Panc1 (cell line): Measurements from ENCODE around the gene PRKCB.

Experiments used
- CTCF ChIP-seq: fragments of 450-650 bp; IDR thresholded peaks from 2 replicates; pipeline ENCODE4 v1.5.1; 2017; ENCODE audit warnings: mild to moderate bottlenecking
- POLR2AphosphoS5 ChIP-seq: IDR thresholded peaks from 2 replicates; pipeline ENCODE4 v1.6.1; 2012; ENCODE audit warnings: mild to moderate bottlenecking, low read depth, low read length, moderate library complexity
- REST ChIP-seq, 2 experiments: IDR thresholded peaks; 2 replicates each; pipeline ENCODE4 v1.6.1; 2011 to 2012; ENCODE audit warnings: low read depth in 2 of 2, control low read depth in 1 of 2, low read length in 1 of 2, mild to moderate bottlenecking in 1 of 2, moderate library complexity in 1 of 2; ENCODE audit not compliant: insufficient read depth in 1 of 2
- TCF7L2 ChIP-seq: IDR thresholded peaks from 2 replicates; pipeline ENCODE4 v1.6.1; 2011; ENCODE audit warnings: mild to moderate bottlenecking, low read depth, low read length, inconsistent platforms

- TF ChIP-seq CTCF = no peak
- TF ChIP-seq REST (IDR thresholded peaks at IDR 0.05; ENCODE audit: insufficient read depth in 1 of 2, low read depth in 2 of 2, low read length in 1 of 2) = no peak
- TF ChIP-seq POLR2AphosphoS5 = no peak
- no peak for TF ChIP-seq TCF7L2
Observed at GRCh38 chr16:23920899-23921298, 85.1 kb downstream of the PRKCB start.
